K562 (cell line): ENCODE data around the gene CGREF1. TPM values are rescaled to one million over a fixed set of nuclear protein-coding genes. Genes with fewer than 3 reads are reported as not detected.

Experiments
- GATA2 ChIP-seq: sonication (generic); formaldehyde crosslinking; IDR thresholded peaks from 2 replicates; pipeline ENCODE4 v1.4.0; 2020; ENCODE audit warnings: mild to moderate bottlenecking, missing genetic modification reagents
- HMGXB4 ChIP-seq: sonication (generic); formaldehyde crosslinking; IDR thresholded peaks from 2 replicates; pipeline ENCODE4 v1.8.1; 2023; ENCODE audit warnings: mild to moderate bottlenecking, missing genetic modification reagents
- RB1 ChIP-seq: fragments of 450-650 bp; IDR thresholded peaks from 2 replicates; pipeline ENCODE4 v1.6.1; 2017; ENCODE audit warnings: low read depth, mild to moderate bottlenecking
- RBBP5 ChIP-seq: fragments of 200-600 bp; sonication (generic); IDR thresholded peaks from 2 replicates; pipeline ENCODE4 v1.6.1; 2012; ENCODE audit warnings: borderline replicate concordance, mild to moderate bottlenecking, low read length, control low read depth, inconsistent platforms; ENCODE audit not compliant: insufficient read depth, poor library complexity, severe bottlenecking
- RBM22 ChIP-seq: fragments of 200-400 bp; formaldehyde crosslinking; IDR thresholded peaks from 2 replicates; pipeline ENCODE4 v1.6.1; 2018; ENCODE audit warnings: low read length, low read depth; ENCODE audit not compliant: poor library complexity, severe bottlenecking
- SMAD4 ChIP-seq: fragments of 250-450 bp; sonication (Bioruptor Pico); conservative IDR thresholded peaks from 2 replicates; pipeline ENCODE4 v1.8.0; 2021; ENCODE audit warnings: inconsistent platforms, mild to moderate bottlenecking, moderate library complexity
- polyA plus RNA-seq, 8 experiments: library from polyadenylated mRNA; depleted of rRNA in 4 of 8; stranded (reverse) in 5 of 8; unstranded in 3 of 8; fragments of >200 nt; fragmentation: Nextera tagmentation in 2 of 8; fragmentation: Illumina TruSeq in 1 of 8; extraction: Ambion mirVana in 2 of 8; extraction: Trizol in 1 of 8; gene quantifications; 2 replicates each; pipeline versions ENCODE4 v1.2.1 to v1.2.3, GENCODE V29; 2011 to 2014; ENCODE audit warnings: inconsistent platforms in 1 of 8, missing spikeins in 1 of 8
- total RNA-seq, 7 experiments: library from RNA; depleted of rRNA in 6 of 7; stranded (reverse); fragments of >200 nt in 6 of 7; fragmentation: Illumina TruSeq in 2 of 7; extraction: Trizol in 2 of 7; gene quantifications; 2 replicates each; pipeline versions ENCODE4 v1.2.1 to v1.2.3, GENCODE V29; 2011 to 2021; ENCODE audit warnings: low replicate concordance in 1 of 7
- TF ChIP-seq, protein P1 (sequence below): fragments of 200-600 bp; sonication (generic); IDR thresholded peaks from one replicate; pipeline ENCODE4 v1.6.1; 2012; ENCODE audit warnings: mild to moderate bottlenecking, low read depth, low read length, inconsistent platforms
- TF ChIP-seq, protein P2 (sequence below): sonication (generic); formaldehyde crosslinking; IDR thresholded peaks from 2 replicates; pipeline ENCODE4 v1.8.1; 2023; ENCODE audit warnings: missing genetic modification reagents, mild to moderate bottlenecking, borderline replicate concordance

The CGREF1 gene
- total and polyA plus RNA-seq, 9 of the 15 experiments (the other 6 are each of a cell fraction or from before 2014, with no cell fraction given), result 0.07 to 0.50 (median 0.37) TPM

- TF ChIP-seq, protein P1, sequence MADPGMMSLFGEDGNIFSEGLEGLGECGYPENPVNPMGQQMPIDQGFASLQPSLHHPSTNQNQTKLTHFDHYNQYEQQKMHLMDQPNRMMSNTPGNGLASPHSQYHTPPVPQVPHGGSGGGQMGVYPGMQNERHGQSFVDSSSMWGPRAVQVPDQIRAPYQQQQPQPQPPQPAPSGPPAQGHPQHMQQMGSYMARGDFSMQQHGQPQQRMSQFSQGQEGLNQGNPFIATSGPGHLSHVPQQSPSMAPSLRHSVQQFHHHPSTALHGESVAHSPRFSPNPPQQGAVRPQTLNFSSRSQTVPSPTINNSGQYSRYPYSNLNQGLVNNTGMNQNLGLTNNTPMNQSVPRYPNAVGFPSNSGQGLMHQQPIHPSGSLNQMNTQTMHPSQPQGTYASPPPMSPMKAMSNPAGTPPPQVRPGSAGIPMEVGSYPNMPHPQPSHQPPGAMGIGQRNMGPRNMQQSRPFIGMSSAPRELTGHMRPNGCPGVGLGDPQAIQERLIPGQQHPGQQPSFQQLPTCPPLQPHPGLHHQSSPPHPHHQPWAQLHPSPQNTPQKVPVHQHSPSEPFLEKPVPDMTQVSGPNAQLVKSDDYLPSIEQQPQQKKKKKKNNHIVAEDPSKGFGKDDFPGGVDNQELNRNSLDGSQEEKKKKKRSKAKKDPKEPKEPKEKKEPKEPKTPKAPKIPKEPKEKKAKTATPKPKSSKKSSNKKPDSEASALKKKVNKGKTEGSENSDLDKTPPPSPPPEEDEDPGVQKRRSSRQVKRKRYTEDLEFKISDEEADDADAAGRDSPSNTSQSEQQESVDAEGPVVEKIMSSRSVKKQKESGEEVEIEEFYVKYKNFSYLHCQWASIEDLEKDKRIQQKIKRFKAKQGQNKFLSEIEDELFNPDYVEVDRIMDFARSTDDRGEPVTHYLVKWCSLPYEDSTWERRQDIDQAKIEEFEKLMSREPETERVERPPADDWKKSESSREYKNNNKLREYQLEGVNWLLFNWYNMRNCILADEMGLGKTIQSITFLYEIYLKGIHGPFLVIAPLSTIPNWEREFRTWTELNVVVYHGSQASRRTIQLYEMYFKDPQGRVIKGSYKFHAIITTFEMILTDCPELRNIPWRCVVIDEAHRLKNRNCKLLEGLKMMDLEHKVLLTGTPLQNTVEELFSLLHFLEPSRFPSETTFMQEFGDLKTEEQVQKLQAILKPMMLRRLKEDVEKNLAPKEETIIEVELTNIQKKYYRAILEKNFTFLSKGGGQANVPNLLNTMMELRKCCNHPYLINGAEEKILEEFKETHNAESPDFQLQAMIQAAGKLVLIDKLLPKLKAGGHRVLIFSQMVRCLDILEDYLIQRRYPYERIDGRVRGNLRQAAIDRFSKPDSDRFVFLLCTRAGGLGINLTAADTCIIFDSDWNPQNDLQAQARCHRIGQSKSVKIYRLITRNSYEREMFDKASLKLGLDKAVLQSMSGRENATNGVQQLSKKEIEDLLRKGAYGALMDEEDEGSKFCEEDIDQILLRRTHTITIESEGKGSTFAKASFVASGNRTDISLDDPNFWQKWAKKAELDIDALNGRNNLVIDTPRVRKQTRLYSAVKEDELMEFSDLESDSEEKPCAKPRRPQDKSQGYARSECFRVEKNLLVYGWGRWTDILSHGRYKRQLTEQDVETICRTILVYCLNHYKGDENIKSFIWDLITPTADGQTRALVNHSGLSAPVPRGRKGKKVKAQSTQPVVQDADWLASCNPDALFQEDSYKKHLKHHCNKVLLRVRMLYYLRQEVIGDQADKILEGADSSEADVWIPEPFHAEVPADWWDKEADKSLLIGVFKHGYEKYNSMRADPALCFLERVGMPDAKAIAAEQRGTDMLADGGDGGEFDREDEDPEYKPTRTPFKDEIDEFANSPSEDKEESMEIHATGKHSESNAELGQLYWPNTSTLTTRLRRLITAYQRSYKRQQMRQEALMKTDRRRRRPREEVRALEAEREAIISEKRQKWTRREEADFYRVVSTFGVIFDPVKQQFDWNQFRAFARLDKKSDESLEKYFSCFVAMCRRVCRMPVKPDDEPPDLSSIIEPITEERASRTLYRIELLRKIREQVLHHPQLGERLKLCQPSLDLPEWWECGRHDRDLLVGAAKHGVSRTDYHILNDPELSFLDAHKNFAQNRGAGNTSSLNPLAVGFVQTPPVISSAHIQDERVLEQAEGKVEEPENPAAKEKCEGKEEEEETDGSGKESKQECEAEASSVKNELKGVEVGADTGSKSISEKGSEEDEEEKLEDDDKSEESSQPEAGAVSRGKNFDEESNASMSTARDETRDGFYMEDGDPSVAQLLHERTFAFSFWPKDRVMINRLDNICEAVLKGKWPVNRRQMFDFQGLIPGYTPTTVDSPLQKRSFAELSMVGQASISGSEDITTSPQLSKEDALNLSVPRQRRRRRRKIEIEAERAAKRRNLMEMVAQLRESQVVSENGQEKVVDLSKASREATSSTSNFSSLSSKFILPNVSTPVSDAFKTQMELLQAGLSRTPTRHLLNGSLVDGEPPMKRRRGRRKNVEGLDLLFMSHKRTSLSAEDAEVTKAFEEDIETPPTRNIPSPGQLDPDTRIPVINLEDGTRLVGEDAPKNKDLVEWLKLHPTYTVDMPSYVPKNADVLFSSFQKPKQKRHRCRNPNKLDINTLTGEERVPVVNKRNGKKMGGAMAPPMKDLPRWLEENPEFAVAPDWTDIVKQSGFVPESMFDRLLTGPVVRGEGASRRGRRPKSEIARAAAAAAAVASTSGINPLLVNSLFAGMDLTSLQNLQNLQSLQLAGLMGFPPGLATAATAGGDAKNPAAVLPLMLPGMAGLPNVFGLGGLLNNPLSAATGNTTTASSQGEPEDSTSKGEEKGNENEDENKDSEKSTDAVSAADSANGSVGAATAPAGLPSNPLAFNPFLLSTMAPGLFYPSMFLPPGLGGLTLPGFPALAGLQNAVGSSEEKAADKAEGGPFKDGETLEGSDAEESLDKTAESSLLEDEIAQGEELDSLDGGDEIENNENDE, result no peak
- TF ChIP-seq RBBP5, result peak; percentile 22
- peak; percentile 33 for TF ChIP-seq RBM22
- TF ChIP-seq SMAD4 (CRISPR knock-in tag), result peak; percentile 89
- peak; percentile 100 for TF ChIP-seq RB1
- TF ChIP-seq, protein P2, sequence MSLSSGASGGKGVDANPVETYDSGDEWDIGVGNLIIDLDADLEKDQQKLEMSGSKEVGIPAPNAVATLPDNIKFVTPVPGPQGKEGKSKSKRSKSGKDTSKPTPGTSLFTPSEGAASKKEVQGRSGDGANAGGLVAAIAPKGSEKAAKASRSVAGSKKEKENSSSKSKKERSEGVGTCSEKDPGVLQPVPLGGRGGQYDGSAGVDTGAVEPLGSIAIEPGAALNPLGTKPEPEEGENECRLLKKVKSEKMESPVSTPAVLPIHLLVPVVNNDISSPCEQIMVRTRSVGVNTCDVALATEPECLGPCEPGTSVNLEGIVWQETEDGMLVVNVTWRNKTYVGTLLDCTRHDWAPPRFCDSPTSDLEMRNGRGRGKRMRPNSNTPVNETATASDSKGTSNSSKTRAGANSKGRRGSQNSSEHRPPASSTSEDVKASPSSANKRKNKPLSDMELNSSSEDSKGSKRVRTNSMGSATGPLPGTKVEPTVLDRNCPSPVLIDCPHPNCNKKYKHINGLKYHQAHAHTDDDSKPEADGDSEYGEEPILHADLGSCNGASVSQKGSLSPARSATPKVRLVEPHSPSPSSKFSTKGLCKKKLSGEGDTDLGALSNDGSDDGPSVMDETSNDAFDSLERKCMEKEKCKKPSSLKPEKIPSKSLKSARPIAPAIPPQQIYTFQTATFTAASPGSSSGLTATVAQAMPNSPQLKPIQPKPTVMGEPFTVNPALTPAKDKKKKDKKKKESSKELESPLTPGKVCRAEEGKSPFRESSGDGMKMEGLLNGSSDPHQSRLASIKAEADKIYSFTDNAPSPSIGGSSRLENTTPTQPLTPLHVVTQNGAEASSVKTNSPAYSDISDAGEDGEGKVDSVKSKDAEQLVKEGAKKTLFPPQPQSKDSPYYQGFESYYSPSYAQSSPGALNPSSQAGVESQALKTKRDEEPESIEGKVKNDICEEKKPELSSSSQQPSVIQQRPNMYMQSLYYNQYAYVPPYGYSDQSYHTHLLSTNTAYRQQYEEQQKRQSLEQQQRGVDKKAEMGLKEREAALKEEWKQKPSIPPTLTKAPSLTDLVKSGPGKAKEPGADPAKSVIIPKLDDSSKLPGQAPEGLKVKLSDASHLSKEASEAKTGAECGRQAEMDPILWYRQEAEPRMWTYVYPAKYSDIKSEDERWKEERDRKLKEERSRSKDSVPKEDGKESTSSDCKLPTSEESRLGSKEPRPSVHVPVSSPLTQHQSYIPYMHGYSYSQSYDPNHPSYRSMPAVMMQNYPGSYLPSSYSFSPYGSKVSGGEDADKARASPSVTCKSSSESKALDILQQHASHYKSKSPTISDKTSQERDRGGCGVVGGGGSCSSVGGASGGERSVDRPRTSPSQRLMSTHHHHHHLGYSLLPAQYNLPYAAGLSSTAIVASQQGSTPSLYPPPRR (CRISPR knock-in tag), result 0 out of 2 replicates have a peak, but pooled peaks have one; percentile 22
- no peak for TF ChIP-seq HMGXB4 (CRISPR knock-in tag)
- no peak for TF ChIP-seq GATA2 (CRISPR knock-in tag)
Measured at GRCh38 chr2:27086090-27086723, 32.7 kb downstream of the CGREF1 start (continued).
